ENCODE results near the gene GPRC6A.
"Not testable (repeated sequence)": the region's sequence is repeated elsewhere in the genome, so short reads cannot be mapped to it uniquely, and the experiment has no call there.

Gene GPRC6A

GRCh38 chr6:116840091-116840490, 11.2 kb upstream of the GPRC6A start:
- H3K27ac ChIP-seq (ENCODE audit: low read depth, low read length) = no peak overlapping the region
- H3K27me3 ChIP-seq (ENCODE audit: control insufficient read depth, insufficient read depth, low read length) = no peaks in the 10 kb centered on the region
- no peak overlapping the region for H3K9ac ChIP-seq (ENCODE audit: low read length)
- no peak overlapping the region for H3K4me3 ChIP-seq (ENCODE audit: low read depth, low read length)
- H3K36me3 ChIP-seq (ENCODE audit: control insufficient read depth, insufficient read depth, low read length) = no peaks in the 10 kb centered on the region
- no peaks in the 10 kb centered on the region for H3K9me3 ChIP-seq (ENCODE audit: control insufficient read depth, insufficient read depth, low read depth, low read length)
- H3K4me1 ChIP-seq (ENCODE audit: control insufficient read depth, insufficient read depth, low read length) = no peaks in the 10 kb centered on the region

- Histone ChIP-seq H3K9me3 (ENCODE audit: control insufficient read depth, insufficient read depth, low read depth, low read length) (no peaks in the 10 kb centered on the region), H3K27me3 (ENCODE audit: control insufficient read depth, insufficient read depth, low read length) (no peaks in the 10 kb centered on the region), H3K36me3 (ENCODE audit: control insufficient read depth, insufficient read depth, low read length) (no peaks in the 10 kb centered on the region), H3K4me1 (ENCODE audit: control insufficient read depth, insufficient read depth, low read length) (no peaks in the 10 kb centered on the region), H3K4me3 (ENCODE audit: low read depth, low read length) (no peak overlapping the region), H3K27ac (ENCODE audit: low read depth, low read length) (no peak overlapping the region), H3K9ac (ENCODE audit: low read length) (no peak overlapping the region)
Measured at GRCh38 chr6:116836606-116837342, 7.9 kb upstream of the GPRC6A start.

GRCh38 chr6:116834526-116834925, 5.6 kb upstream of the GPRC6A start:
- H3K27ac ChIP-seq (ENCODE audit: low read depth, low read length); H3K36me3 ChIP-seq (ENCODE audit: control insufficient read depth, insufficient read depth, low read length); H3K9ac ChIP-seq (ENCODE audit: low read length); H3K9me3 ChIP-seq (ENCODE audit: control insufficient read depth, insufficient read depth, low read depth, low read length); H3K27me3 ChIP-seq (ENCODE audit: control insufficient read depth, insufficient read depth, low read length); H3K4me1 ChIP-seq (ENCODE audit: control insufficient read depth, insufficient read depth, low read length); H3K4me3 ChIP-seq (ENCODE audit: low read depth, low read length): not testable (repeated sequence)

GRCh38 chr6:116827561-116828240, 1.2 kb downstream of the GPRC6A start:
- Histone ChIP-seq H3K27me3 (ENCODE audit: control insufficient read depth, insufficient read depth, low read length) (no peaks in the 10 kb centered on the region), H3K4me3 (ENCODE audit: low read depth, low read length) (no peak overlapping the region), H3K36me3 (ENCODE audit: control insufficient read depth, insufficient read depth, low read length) (no peaks in the 10 kb centered on the region), H3K27ac (ENCODE audit: low read depth, low read length) (peak overlapping the region; percentile 51; the same call in 1 of the 2 replicates), H3K9me3 (ENCODE audit: control insufficient read depth, insufficient read depth, low read depth, low read length) (peaks cover 13% of the 10 kb centered on the region; the same call in 1 of the 2 replicates), H3K4me1 (ENCODE audit: control insufficient read depth, insufficient read depth, low read length) (peaks cover 19% of the 10 kb centered on the region; the same call in 1 of the 2 replicates), H3K9ac (ENCODE audit: low read length) (no peak overlapping the region)

GRCh38 chr6:116816336-116816735, 12.5 kb downstream of the GPRC6A start:
- Histone ChIP-seq H3K4me3 (ENCODE audit: low read depth, low read length) (0 out of 2 replicates have a peak overlapping the region, but pooled peaks have one; percentile 23), H3K9ac (ENCODE audit: low read length) (peak overlapping the region; percentile 19)
- not testable (repeated sequence) for H3K27ac ChIP-seq (ENCODE audit: low read depth, low read length); H3K4me1 ChIP-seq (ENCODE audit: control insufficient read depth, insufficient read depth, low read length); H3K27me3 ChIP-seq (ENCODE audit: control insufficient read depth, insufficient read depth, low read length); H3K36me3 ChIP-seq (ENCODE audit: control insufficient read depth, insufficient read depth, low read length); H3K9me3 ChIP-seq (ENCODE audit: control insufficient read depth, insufficient read depth, low read depth, low read length)

GRCh38 chr6:116812051-116812650, 16.7 kb downstream of the GPRC6A start:
- Histone ChIP-seq H3K9ac (ENCODE audit: low read length) (no peak overlapping the region), H3K9me3 (ENCODE audit: control insufficient read depth, insufficient read depth, low read depth, low read length) (no peaks in the 10 kb centered on the region), H3K36me3 (ENCODE audit: control insufficient read depth, insufficient read depth, low read length) (no peaks in the 10 kb centered on the region), H3K4me3 (ENCODE audit: low read depth, low read length) (no peak overlapping the region), H3K27me3 (ENCODE audit: control insufficient read depth, insufficient read depth, low read length) (no peaks in the 10 kb centered on the region), H3K4me1 (ENCODE audit: control insufficient read depth, insufficient read depth, low read length) (no peaks in the 10 kb centered on the region; the same call in 1 of the 2 replicates), H3K27ac (ENCODE audit: low read depth, low read length) (no peak overlapping the region)

GRCh38 chr6:116801971-116802370, 26.9 kb downstream of the GPRC6A start:
- Histone ChIP-seq H3K27me3 (ENCODE audit: control insufficient read depth, insufficient read depth, low read length) (no peaks in the 10 kb centered on the region), H3K36me3 (ENCODE audit: control insufficient read depth, insufficient read depth, low read length) (no peaks in the 10 kb centered on the region), H3K27ac (ENCODE audit: low read depth, low read length) (no peak overlapping the region), H3K4me1 (ENCODE audit: control insufficient read depth, insufficient read depth, low read length) (no peaks in the 10 kb centered on the region), H3K9me3 (ENCODE audit: control insufficient read depth, insufficient read depth, low read depth, low read length) (no peaks in the 10 kb centered on the region), H3K4me3 (ENCODE audit: low read depth, low read length) (no peak overlapping the region), H3K9ac (ENCODE audit: low read length) (no peak overlapping the region)

GRCh38 chr6:116799945-116800344, 28.9 kb downstream of the GPRC6A start:
- H3K4me3 ChIP-seq (ENCODE audit: low read depth, low read length) = no peak overlapping the region
- no peaks in the 10 kb centered on the region for H3K36me3 ChIP-seq (ENCODE audit: control insufficient read depth, insufficient read depth, low read length)
- no peaks in the 10 kb centered on the region for H3K27me3 ChIP-seq (ENCODE audit: control insufficient read depth, insufficient read depth, low read length)
- H3K9ac ChIP-seq (ENCODE audit: low read length) = no peak overlapping the region
- H3K9me3 ChIP-seq (ENCODE audit: control insufficient read depth, insufficient read depth, low read depth, low read length) = no peaks in the 10 kb centered on the region
- no peaks in the 10 kb centered on the region for H3K4me1 ChIP-seq (ENCODE audit: control insufficient read depth, insufficient read depth, low read length)
- no peak overlapping the region for H3K27ac ChIP-seq (ENCODE audit: low read depth, low read length)

GRCh38 chr6:116797585-116797984, 31.3 kb downstream of the GPRC6A start:
- H3K9me3 ChIP-seq (ENCODE audit: control insufficient read depth, insufficient read depth, low read depth, low read length) = no peaks in the 10 kb centered on the region
- no peaks in the 10 kb centered on the region for H3K36me3 ChIP-seq (ENCODE audit: control insufficient read depth, insufficient read depth, low read length)
- H3K9ac ChIP-seq (ENCODE audit: low read length) = no peak overlapping the region
- H3K4me1 ChIP-seq (ENCODE audit: control insufficient read depth, insufficient read depth, low read length) = no peaks in the 10 kb centered on the region
- H3K27me3 ChIP-seq (ENCODE audit: control insufficient read depth, insufficient read depth, low read length) = no peaks in the 10 kb centered on the region
- no peak overlapping the region for H3K4me3 ChIP-seq (ENCODE audit: low read depth, low read length)
- H3K27ac ChIP-seq (ENCODE audit: low read depth, low read length) = no peak overlapping the region

GRCh38 chr6:116793224-116793623, 35.7 kb downstream of the GPRC6A start:
- H3K9ac ChIP-seq (ENCODE audit: low read length) = no peak overlapping the region
- H3K27ac ChIP-seq (ENCODE audit: low read depth, low read length) = no peak overlapping the region
- no peaks in the 10 kb centered on the region for H3K4me1 ChIP-seq (ENCODE audit: control insufficient read depth, insufficient read depth, low read length)

GRCh38 chr6:116783852-116784251, 45.0 kb downstream of the GPRC6A start:
- no peak overlapping the region for H3K27ac ChIP-seq (ENCODE audit: low read depth, low read length)

More at GRCh38 chr6:116793224-116793623, 35.7 kb downstream of the GPRC6A start:
- Histone ChIP-seq H3K36me3 (ENCODE audit: control insufficient read depth, insufficient read depth, low read length) (no peaks in the 10 kb centered on the region), H3K4me3 (ENCODE audit: low read depth, low read length) (no peak overlapping the region), H3K9me3 (ENCODE audit: control insufficient read depth, insufficient read depth, low read depth, low read length) (no peaks in the 10 kb centered on the region), H3K27me3 (ENCODE audit: control insufficient read depth, insufficient read depth, low read length) (no peaks in the 10 kb centered on the region)

More at GRCh38 chr6:116783852-116784251, 45.0 kb downstream of the GPRC6A start:
- H3K9me3 ChIP-seq (ENCODE audit: control insufficient read depth, insufficient read depth, low read depth, low read length) = no peaks in the 10 kb centered on the region
- H3K4me3 ChIP-seq (ENCODE audit: low read depth, low read length) = no peak overlapping the region
- H3K9ac ChIP-seq (ENCODE audit: low read length) = no peak overlapping the region
- H3K36me3 ChIP-seq (ENCODE audit: control insufficient read depth, insufficient read depth, low read length) = no peaks in the 10 kb centered on the region
- H3K27me3 ChIP-seq (ENCODE audit: control insufficient read depth, insufficient read depth, low read length) = no peaks in the 10 kb centered on the region
- no peaks in the 10 kb centered on the region for H3K4me1 ChIP-seq (ENCODE audit: control insufficient read depth, insufficient read depth, low read length)

All from HUES6 (cell line).